Tongue (tissue), 2 donors: ENCODE measurements around the gene ERFE. TPM values are rescaled to one million over a fixed set of nuclear protein-coding genes. Genes with fewer than 3 reads are reported as not detected.

Experiments used
- DNase-seq: peaks from one replicate; pipeline ENCODE4 v3.0.0-alpha.2; 2015
- total RNA-seq: library from RNA; depleted of rRNA; stranded (reverse); fragments of >200 nt; gene quantifications from one replicate; pipeline ENCODE4 v1.2.3, GENCODE V29; 2014

The ERFE gene
- total RNA-seq, 1 donor from 2014 or later = 14.1 TPM

- DNase-seq = no peak
Observed at GRCh38 chr2:238126775-238127164, 32.0 kb upstream of the ERFE start.

GRCh38 chr2:238127165-238128060 is 31.4 kb upstream of the ERFE start:
- DNase-seq = peak; percentile 53

GRCh38 chr2:238128061-238128440 is 30.7 kb upstream of the ERFE start:
- DNase-seq = no peak

GRCh38 chr2:238128534-238129001 is 30.2 kb upstream of the ERFE start:
- no peak for DNase-seq

GRCh38 chr2:238129166-238130010 is 29.4 kb upstream of the ERFE start:
- DNase-seq = no peak

- no peak for DNase-seq
Observed at GRCh38 chr2:238130111-238130695, 28.6 kb upstream of the ERFE start.

- DNase-seq = no peak
Observed at GRCh38 chr2:238130696-238131628, 27.8 kb upstream of the ERFE start.

GRCh38 chr2:238131761-238132462 is 26.9 kb upstream of the ERFE start:
- no peak for DNase-seq

- DNase-seq = no peak
Observed at GRCh38 chr2:238132463-238133450, 26.0 kb upstream of the ERFE start.

- no peak for DNase-seq
Observed at GRCh38 chr2:238133499-238134392, 25.0 kb upstream of the ERFE start.

- DNase-seq = no peak
Observed at GRCh38 chr2:238134393-238134785, 24.4 kb upstream of the ERFE start.

GRCh38 chr2:238135601-238136150 is 23.1 kb upstream of the ERFE start:
- no peak for DNase-seq

GRCh38 chr2:238136820-238137537 is 21.8 kb upstream of the ERFE start:
- DNase-seq = no peak

GRCh38 chr2:238137885-238138284 is 20.9 kb upstream of the ERFE start:
- no peak for DNase-seq

- DNase-seq = peak; percentile 79
Observed at GRCh38 chr2:238138331-238139195, 20.2 kb upstream of the ERFE start, which contains the start of gene KLHL30. Gene KLHL30 (plus strand): TSS chr2:238138668. CDS start chr2:238140755, 2,087 bp downstream.
